Natural killer cell (primary cell): ENCODE measurements around the gene SEPTIN6. TPM values are rescaled to one million over a fixed set of nuclear protein-coding genes. Genes with fewer than 3 reads are reported as not detected.

Experiments
- ATAC-seq, 3 donors: fragments of 150-1000 bp in 2 of 3; fragments of 200-7000 bp in 1 of 3; cut with Tn5 transposase; 1 replicate in 1 of 3; 2 replicates in 2 of 3; pipeline ENCODE4 v1.10.0; 2021; ENCODE audit warnings: mild to moderate bottlenecking in 2 of 3, moderate library complexity in 2 of 3
- DNase-seq, 2 donors: peaks; one replicate each; pipeline versions ENCODE4 v3.0.0 to v3.0.0-alpha.2; 2013 to 2021; ENCODE audit warnings: mixed read lengths in 1 of 2
- H3K27ac ChIP-seq: one replicate; pipeline ENCODE4 v1.5.1; 2013; ENCODE audit warnings: mild to moderate bottlenecking, low read length
- H3K27me3 ChIP-seq: one replicate; pipeline ENCODE4 v1.6.1; 2013; ENCODE audit warnings: low read length; ENCODE audit not compliant: control insufficient read depth, insufficient read depth
- H3K36me3 ChIP-seq: one replicate; pipeline ENCODE4 v1.6.1; 2013; ENCODE audit warnings: low read length; ENCODE audit not compliant: control insufficient read depth, insufficient read depth
- H3K4me1 ChIP-seq: one replicate; pipeline ENCODE4 v1.6.1; 2013; ENCODE audit warnings: low read length; ENCODE audit not compliant: control insufficient read depth, insufficient read depth
- H3K4me3 ChIP-seq: one replicate; pipeline ENCODE4 v1.5.1; 2013; ENCODE audit warnings: low read length
- H3K9me3 ChIP-seq: one replicate; pipeline ENCODE4 v1.6.1; 2013; ENCODE audit warnings: low read length; ENCODE audit not compliant: control insufficient read depth, insufficient read depth
- H3K27ac Mint-ChIP-seq, 2 donors: one replicate each; pipeline ENCODE4 v1.8.0; 2022; ENCODE audit warnings: mild to moderate bottlenecking in 2 of 2, mixed read lengths in 2 of 2, moderate library complexity in 1 of 2
- H3K27me3 Mint-ChIP-seq, 2 donors: one replicate each; pipeline ENCODE4 v1.8.0; 2022; ENCODE audit warnings: low read depth in 2 of 2, mixed read lengths in 2 of 2
- H3K36me3 Mint-ChIP-seq: one replicate; pipeline ENCODE4 v1.8.0; 2022; ENCODE audit warnings: mixed read lengths
- H3K4me1 Mint-ChIP-seq, 2 donors: one replicate each; pipeline ENCODE4 v1.8.0; 2022; ENCODE audit warnings: mixed read lengths in 2 of 2
- H3K4me3 Mint-ChIP-seq: one replicate; pipeline ENCODE4 v1.8.0; 2022; ENCODE audit warnings: mild to moderate bottlenecking, moderate library complexity, mixed read lengths
- H3K9me3 Mint-ChIP-seq, 2 donors: one replicate each; pipeline ENCODE4 v1.8.0; 2022; ENCODE audit warnings: mixed read lengths in 2 of 2
- CTCF ChIP-seq: fragments of 200-600 bp; IDR thresholded peaks from one replicate; pipeline ENCODE4 v1.8.0; 2022; ENCODE audit warnings: antibody characterized with exemption
- WGBS: methylation state at CpG from one replicate; pipeline ENCODE4 v1.1.7; 2013; ENCODE audit warnings: missing lambda C conversion rate; ENCODE audit not compliant: insufficient coverage; 5-methylcytosine and 5-hydroxymethylcytosine counted together
- intact Hi-C: fragments of 100-400 bp; cut with micrococcal nuclease; formaldehyde crosslinking; loops from one replicate; pipeline ENCODE4 v1.14.2; 2022
- total RNA-seq, 4 donors: library from RNA; stranded (reverse); fragments of 120-200 nt in 1 of 4; gene quantifications; one replicate each; pipeline versions ENCODE4 v1.2.3 to v1.2.4, GENCODE V29; 2013 to 2022

The SEPTIN6 gene
- total RNA-seq, 3 donors from 2014 or later (not counting 1 experiment from before 2014, with no cell fraction given) = 138 to 202 (median 158) TPM

GRCh38 chrX:119735467-119735866 is 42.5 kb upstream of the SEPTIN6 start:
- no peaks in the 10 kb centered on the region for H3K36me3 Mint-ChIP-seq
- H3K27me3 Mint-ChIP-seq = no peaks in the 10 kb centered on the region
- WGBS = 81% methylated on average over 6 of the region's 6 CpGs
- Histone ChIP-seq H3K36me3 (no peaks in the 10 kb centered on the region), H3K4me3 (no peak overlapping the region), H3K27ac (no peak overlapping the region), H3K27me3 (no peaks in the 10 kb centered on the region), H3K9me3 (no peaks in the 10 kb centered on the region), H3K4me1 (no peaks in the 10 kb centered on the region)
- ATAC-seq (no peak), DNase-seq (no peak)
- H3K4me3 Mint-ChIP-seq = no peak overlapping the region
- intact Hi-C loops = no loop called here
- H3K4me1 Mint-ChIP-seq = no peaks in the 10 kb centered on the region
- no peak for TF ChIP-seq CTCF
- no peak overlapping the region for H3K27ac Mint-ChIP-seq
- H3K9me3 Mint-ChIP-seq = no peaks in the 10 kb centered on the region

GRCh38 chrX:119734897-119735339 is 42.0 kb upstream of the SEPTIN6 start:
- H3K4me1 ChIP-seq = no peaks in the 10 kb centered on the region
- no peak for TF ChIP-seq CTCF
- DNase-seq (no peak), ATAC-seq (no peak)
- Mint-ChIP-seq H3K27ac (no peak overlapping the region), H3K4me3 (no peak overlapping the region), H3K9me3 (no peaks in the 10 kb centered on the region), H3K27me3 (no peaks in the 10 kb centered on the region), H3K4me1 (no peaks in the 10 kb centered on the region), H3K36me3 (no peaks in the 10 kb centered on the region)
- no peaks in the 10 kb centered on the region for H3K36me3 ChIP-seq
- intact Hi-C loops = no loop called here
- H3K9me3 ChIP-seq = no peaks in the 10 kb centered on the region
- H3K27me3 ChIP-seq = no peaks in the 10 kb centered on the region
- H3K4me3 ChIP-seq = no peak overlapping the region
- no peak overlapping the region for H3K27ac ChIP-seq
- 34% methylated on average over 7 of the region's 7 CpGs for WGBS

GRCh38 chrX:119729408-119730201 is 36.6 kb upstream of the SEPTIN6 start:
- H3K9me3 ChIP-seq = no peaks in the 10 kb centered on the region
- H3K4me3 Mint-ChIP-seq = no peak overlapping the region
- peak; percentile 54 to 82 (median 69) for ATAC-seq
- WGBS = 34% methylated on average over 13 of the region's 14 CpGs
- no peaks in the 10 kb centered on the region for H3K27me3 Mint-ChIP-seq
- peaks cover 6% of the 10 kb centered on the region in 2 donors for H3K4me1 Mint-ChIP-seq
- H3K27me3 ChIP-seq = no peaks in the 10 kb centered on the region
- no peak overlapping the region for H3K27ac ChIP-seq
- TF ChIP-seq CTCF = peak; percentile 56
- no peaks in the 10 kb centered on the region for H3K4me1 ChIP-seq
- no peak overlapping the region for H3K27ac Mint-ChIP-seq
- H3K36me3 ChIP-seq = no peaks in the 10 kb centered on the region
- no peaks in the 10 kb centered on the region for H3K9me3 Mint-ChIP-seq
- intact Hi-C loops = loop anchor here (1.0 kb wide), 1 partner anchor 213 kb away; no protein-coding TSS in a partner anchor
- H3K36me3 Mint-ChIP-seq = no peaks in the 10 kb centered on the region
- DNase-seq = peak; percentile 48 to 83
- H3K4me3 ChIP-seq = no peak overlapping the region
